CD4-positive, alpha-beta T cell (primary cell): ENCODE data around the gene AP3B1. TPM values are rescaled to one million over a fixed set of nuclear protein-coding genes. Genes with fewer than 3 reads are reported as not detected.

Experiments used
- ATAC-seq: fragments of 200-7000 bp; cut with Tn5 transposase; one replicate; pipeline ENCODE4 v1.10.0; 2022; ENCODE audit warnings: mild to moderate bottlenecking; ENCODE audit not compliant: poor library complexity
- CTCF ChIA-PET: fragments of 350-600 bp; sonication (Branson Sonifier 250); formaldehyde crosslinking; loops from one replicate; lab custom pipeline; 2021; ENCODE audit warnings: antibody characterized with exemption, inconsistent platforms; lab: Charles Lee
- POLR2A ChIA-PET: fragments of 350-600 bp; sonication (Branson Sonifier 250); formaldehyde crosslinking; loops from one replicate; lab custom pipeline; 2021; ENCODE audit warnings: antibody characterized with exemption, inconsistent platforms; lab: Charles Lee
- DNase-seq, 14 experiments: peaks; one replicate each; pipeline ENCODE4 v3.0.0-alpha.2; 2013 to 2020; ENCODE audit warnings: mixed read lengths in 2 of 14
- H3K27ac ChIP-seq, 2 donors: one replicate each; pipeline versions ENCODE4 v1.5.1 to v1.7.0; 2013; ENCODE audit warnings: low read length in 2 of 2, low read depth in 1 of 2, mild to moderate bottlenecking in 1 of 2
- H3K27me3 ChIP-seq, 2 experiments: 1 replicate in 1 of 2; 2 replicates in 1 of 2; pipeline versions ENCODE4 v1.6.1 to v1.7.0; 2013; ENCODE audit warnings: low read length in 2 of 2, control low read depth in 1 of 2, mild to moderate bottlenecking in 1 of 2, moderate library complexity in 1 of 2; ENCODE audit not compliant: insufficient read depth in 2 of 2, control insufficient read depth in 1 of 2
- H3K36me3 ChIP-seq: one replicate; pipeline ENCODE4 v1.6.1; 2013; ENCODE audit warnings: low read length, control low read depth; ENCODE audit not compliant: insufficient read depth
- H3K4me1 ChIP-seq: one replicate; pipeline ENCODE4 v1.6.1; 2013; ENCODE audit warnings: low read length, control low read depth; ENCODE audit not compliant: insufficient read depth
- H3K4me3 ChIP-seq: one replicate; pipeline ENCODE4 v1.5.1; 2013; ENCODE audit warnings: mild to moderate bottlenecking, low read length, moderate library complexity
- H3K9me3 ChIP-seq, 2 experiments: 1 replicate in 1 of 2; 2 replicates in 1 of 2; pipeline versions ENCODE4 v1.6.1 to v1.7.0; 2013; ENCODE audit warnings: low read length in 2 of 2, mild to moderate bottlenecking in 2 of 2, control low read depth in 1 of 2, moderate library complexity in 1 of 2; ENCODE audit not compliant: control insufficient read depth in 1 of 2, insufficient read depth in 1 of 2
- H3K27ac Mint-ChIP-seq: one replicate; pipeline ENCODE4 v1.8.0; 2020; ENCODE audit warnings: mixed read lengths
- H3K27me3 Mint-ChIP-seq: one replicate; pipeline ENCODE4 v1.8.0; 2021; ENCODE audit warnings: mixed read lengths
- H3K36me3 Mint-ChIP-seq: one replicate; pipeline ENCODE4 v1.8.0; 2021; ENCODE audit warnings: low read depth, mixed read lengths
- H3K4me1 Mint-ChIP-seq: one replicate; pipeline ENCODE4 v1.8.0; 2021; ENCODE audit warnings: low read depth, mixed read lengths
- H3K4me3 Mint-ChIP-seq: one replicate; pipeline ENCODE4 v1.8.0; 2020; ENCODE audit warnings: mild to moderate bottlenecking, mixed read lengths
- H3K9me3 Mint-ChIP-seq: one replicate; pipeline ENCODE4 v1.8.0; 2020; ENCODE audit warnings: mixed read lengths
- CTCF ChIP-seq: fragments of 200-600 bp; IDR thresholded peaks from one replicate; pipeline ENCODE4 v1.8.0; 2022; ENCODE audit warnings: antibody characterized with exemption, mild to moderate bottlenecking
- intact Hi-C, 2 experiments: fragments of 100-400 bp; cut with DNase I in 1 of 2; cut with micrococcal nuclease in 1 of 2; formaldehyde crosslinking; loops; one replicate each; pipeline versions ENCODE4 v1.15.1 to v1.9.0; 2023 to 2025; cut with DNase I, micrococcal nuclease
- total RNA-seq, 174 experiments: library from RNA in 2 of 174; stranded (reverse) in 2 of 174; gene quantifications; one replicate each; pipeline ENCODE4 v1.2.3 and lab custom pipeline; 2021 to 2026

The AP3B1 gene
- total RNA-seq, 2 experiments from 2014 or later: 24.5 to 24.6 TPM

- ATAC-seq (no peak), DNase-seq (no peak)
- ChIA-PET POLR2A (no interaction called here), CTCF (no interaction called here)
- Histone ChIP-seq H3K4me1 (no peaks in the 10 kb centered on the region), H3K36me3 (no peaks in the 10 kb centered on the region), H3K27ac (no peak overlapping the region), H3K9me3 (no peaks in the 10 kb centered on the region), H3K27me3 (no peaks in the 10 kb centered on the region), H3K4me3 (no peak overlapping the region)
- no peak for TF ChIP-seq CTCF
- Mint-ChIP-seq H3K4me1 (no peaks in the 10 kb centered on the region), H3K9me3 (no peaks in the 10 kb centered on the region), H3K27ac (no peak overlapping the region), H3K4me3 (no peak overlapping the region), H3K36me3 (no peaks in the 10 kb centered on the region), H3K27me3 (peaks cover 40% of the 10 kb centered on the region)
- intact Hi-C loops: loop anchor here in 1 of 2 experiments (10.0 kb wide), 1 partner anchor 1444 kb away; no protein-coding TSS in a partner anchor
Measured at GRCh38 chr5:78308703-78309102, 14.2 kb upstream of the AP3B1 start.

GRCh38 chr5:78300464-78301045 is 6.1 kb upstream of the AP3B1 start:
- no peaks in the 10 kb centered on the region for H3K9me3 Mint-ChIP-seq
- Histone ChIP-seq H3K4me3 (no peak overlapping the region), H3K27me3 (no peaks in the 10 kb centered on the region), H3K9me3 (no peaks in the 10 kb centered on the region), H3K36me3 (no peaks in the 10 kb centered on the region), H3K27ac (no peak overlapping the region), H3K4me1 (peaks cover 4% of the 10 kb centered on the region)
- intact Hi-C loops: loop anchor here in 1 of 2 experiments (10.0 kb wide), 1 partner anchor 1436 kb away; no protein-coding TSS in a partner anchor
- H3K4me3 Mint-ChIP-seq: no peak overlapping the region
- CTCF ChIA-PET: interaction anchor here (0.9 to 2.1 kb wide), 2 partner anchors 16 to 59 kb away, joined by 4 to 10 read pairs; partner anchors contain the start of gene SCAMP1
- POLR2A ChIA-PET: no interaction called here
- no peak for ATAC-seq
- H3K27ac Mint-ChIP-seq: no peak overlapping the region
- peaks cover 4% of the 10 kb centered on the region for H3K4me1 Mint-ChIP-seq
- H3K27me3 Mint-ChIP-seq: peaks cover 9% of the 10 kb centered on the region
- DNase-seq: peak in 3 of 14 experiments; percentile 33 to 54 (median 51)
- no peaks in the 10 kb centered on the region for H3K36me3 Mint-ChIP-seq
- TF ChIP-seq CTCF: peak; percentile 45

- H3K4me1 ChIP-seq: peaks cover 15% of the 10 kb centered on the region
- ATAC-seq (peak; percentile 43), DNase-seq (peak; percentile 16 to 76 (median 42))
- Mint-ChIP-seq H3K36me3 (peaks cover 15% of the 10 kb centered on the region), H3K4me3 (peak overlapping the region; percentile 96), H3K27ac (peak overlapping the region; percentile 94), H3K4me1 (peaks cover 36% of the 10 kb centered on the region), H3K9me3 (no peaks in the 10 kb centered on the region), H3K27me3 (peaks cover 6% of the 10 kb centered on the region)
- H3K36me3 ChIP-seq: peaks cover 5% of the 10 kb centered on the region
- TF ChIP-seq CTCF: peak; percentile 62
- CTCF ChIA-PET: interaction anchor here (1.0 to 3.8 kb wide), 6 partner anchors 9 to 1427 kb away, joined by 3 to 46 read pairs (median 4); partner anchors contain the start of gene SCAMP1
- H3K27ac ChIP-seq: peak overlapping the region; percentile 60 to 70
- H3K4me3 ChIP-seq: peak overlapping the region; percentile 96
- H3K9me3 ChIP-seq: no peaks in the 10 kb centered on the region
- intact Hi-C loops: loop anchor here (2.0 to 10.0 kb wide), 4 partner anchors 518 to 1270 kb away; partner anchors contain the start of genes ARSB (in 1 of the 2), HOMER1 (in 1 of the 2) and TBCA (in 1 of the 2)
- POLR2A ChIA-PET: interaction anchor here (0.7 to 8.0 kb wide), 10 partner anchors 8 to 1265 kb away, joined by 3 to 253 read pairs (median 4); partner anchors contain the start of genes AGGF1, JMY, SCAMP1 and WDR41
- H3K27me3 ChIP-seq: no peaks in the 10 kb centered on the region
Measured at GRCh38 chr5:78295035-78295961, 800 bp upstream of the AP3B1 start.
